PFSK-1 (cell line): ENCODE measurements around the gene NSDHL.

Experiments used
- FOXP2 ChIP-seq: optimal IDR thresholded peaks from 2 replicates; pipeline ENCODE3; 2011; ENCODE audit warnings: borderline replicate concordance, control low read depth, inconsistent platforms; ENCODE audit not compliant: insufficient read depth; ENCODE audit errors: extremely low read length, extremely low read depth
- POLR2AphosphoS5 ChIP-seq: IDR thresholded peaks from 2 replicates; pipeline ENCODE4 v1.6.1; 2012; ENCODE audit warnings: low read depth, mild to moderate bottlenecking, control low read depth, low read length, moderate library complexity
- SIN3A ChIP-seq: IDR thresholded peaks from 2 replicates; pipeline ENCODE4 v1.6.1; 2012; ENCODE audit warnings: mild to moderate bottlenecking, low read length, moderate library complexity, borderline replicate concordance; ENCODE audit not compliant: insufficient read depth
- TAF1 ChIP-seq: IDR thresholded peaks from 2 replicates; pipeline ENCODE4 v1.6.1; 2012; ENCODE audit warnings: low read length, control low read depth, borderline replicate concordance; ENCODE audit not compliant: insufficient read depth
- TF ChIP-seq, protein P1 (sequence below), 2 experiments: IDR thresholded peaks; 2 replicates each; pipeline versions ENCODE4 v1.6.1 to v1.8.0; 2011 to 2012; ENCODE audit warnings: low read depth in 2 of 2, low read length in 2 of 2, control low read depth in 1 of 2, inconsistent platforms in 1 of 2, mild to moderate bottlenecking in 1 of 2, moderate library complexity in 1 of 2; ENCODE audit not compliant: insufficient read depth in 1 of 2

NSDHL gene

DNA sequence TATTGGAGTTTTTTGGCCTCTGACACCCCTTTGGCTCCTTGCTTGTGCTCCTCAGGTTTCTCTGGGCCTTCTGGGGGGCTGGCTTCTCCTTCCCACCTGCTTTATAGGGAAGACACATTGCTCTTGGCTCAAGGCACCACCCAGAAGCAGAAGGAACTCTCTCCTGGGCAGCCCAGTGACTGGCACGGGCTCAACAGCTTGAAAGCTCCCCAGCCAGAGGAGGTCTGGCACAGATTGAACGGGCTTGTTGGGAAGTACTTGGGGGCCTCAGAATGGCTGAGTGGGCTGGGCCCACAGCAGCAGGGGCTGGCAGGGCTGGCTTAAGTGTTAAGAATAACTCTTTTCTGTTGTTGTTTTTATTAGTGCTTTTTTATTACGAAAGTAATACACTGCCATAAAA is 55.9 kb downstream of the NSDHL start:
- TF ChIP-seq POLR2AphosphoS5 (no peak), FOXP2 (no peak), SIN3A (no peak), TAF1 (no peak)
- TF ChIP-seq, protein P1, sequence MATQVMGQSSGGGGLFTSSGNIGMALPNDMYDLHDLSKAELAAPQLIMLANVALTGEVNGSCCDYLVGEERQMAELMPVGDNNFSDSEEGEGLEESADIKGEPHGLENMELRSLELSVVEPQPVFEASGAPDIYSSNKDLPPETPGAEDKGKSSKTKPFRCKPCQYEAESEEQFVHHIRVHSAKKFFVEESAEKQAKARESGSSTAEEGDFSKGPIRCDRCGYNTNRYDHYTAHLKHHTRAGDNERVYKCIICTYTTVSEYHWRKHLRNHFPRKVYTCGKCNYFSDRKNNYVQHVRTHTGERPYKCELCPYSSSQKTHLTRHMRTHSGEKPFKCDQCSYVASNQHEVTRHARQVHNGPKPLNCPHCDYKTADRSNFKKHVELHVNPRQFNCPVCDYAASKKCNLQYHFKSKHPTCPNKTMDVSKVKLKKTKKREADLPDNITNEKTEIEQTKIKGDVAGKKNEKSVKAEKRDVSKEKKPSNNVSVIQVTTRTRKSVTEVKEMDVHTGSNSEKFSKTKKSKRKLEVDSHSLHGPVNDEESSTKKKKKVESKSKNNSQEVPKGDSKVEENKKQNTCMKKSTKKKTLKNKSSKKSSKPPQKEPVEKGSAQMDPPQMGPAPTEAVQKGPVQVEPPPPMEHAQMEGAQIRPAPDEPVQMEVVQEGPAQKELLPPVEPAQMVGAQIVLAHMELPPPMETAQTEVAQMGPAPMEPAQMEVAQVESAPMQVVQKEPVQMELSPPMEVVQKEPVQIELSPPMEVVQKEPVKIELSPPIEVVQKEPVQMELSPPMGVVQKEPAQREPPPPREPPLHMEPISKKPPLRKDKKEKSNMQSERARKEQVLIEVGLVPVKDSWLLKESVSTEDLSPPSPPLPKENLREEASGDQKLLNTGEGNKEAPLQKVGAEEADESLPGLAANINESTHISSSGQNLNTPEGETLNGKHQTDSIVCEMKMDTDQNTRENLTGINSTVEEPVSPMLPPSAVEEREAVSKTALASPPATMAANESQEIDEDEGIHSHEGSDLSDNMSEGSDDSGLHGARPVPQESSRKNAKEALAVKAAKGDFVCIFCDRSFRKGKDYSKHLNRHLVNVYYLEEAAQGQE (IDR thresholded peaks at IDR 0.05; ENCODE audit: insufficient read depth in 1 of 2, low read depth in 2 of 2, low read length in 2 of 2), result no peak

DNA sequence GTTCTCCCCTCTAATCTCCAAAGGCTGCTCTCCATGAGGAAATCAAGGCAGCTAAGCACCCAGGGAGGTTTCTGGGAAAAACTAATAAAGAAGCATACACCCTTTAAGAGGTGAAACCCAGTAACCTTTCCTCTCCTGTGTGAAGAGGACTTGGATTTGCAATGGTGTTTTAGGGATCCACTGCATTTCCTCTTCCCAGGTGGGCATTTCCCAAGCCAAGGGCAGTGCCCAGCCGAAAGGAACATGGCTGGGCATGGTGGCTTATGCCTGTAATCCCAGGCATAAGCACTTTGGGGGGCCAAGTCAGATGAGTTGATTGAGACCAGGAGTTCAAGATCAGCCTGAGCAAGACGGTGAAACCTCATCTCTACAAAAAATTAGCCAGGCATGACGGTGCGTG is 61.6 kb downstream of the NSDHL start:
- no peak for TF ChIP-seq FOXP2
- TF ChIP-seq, protein P1 (IDR thresholded peaks at IDR 0.05; ENCODE audit: insufficient read depth in 1 of 2, low read depth in 2 of 2, low read length in 2 of 2), result no peak
- TF ChIP-seq TAF1, result no peak
- no peak for TF ChIP-seq POLR2AphosphoS5
- TF ChIP-seq SIN3A, result no peak

DNA sequence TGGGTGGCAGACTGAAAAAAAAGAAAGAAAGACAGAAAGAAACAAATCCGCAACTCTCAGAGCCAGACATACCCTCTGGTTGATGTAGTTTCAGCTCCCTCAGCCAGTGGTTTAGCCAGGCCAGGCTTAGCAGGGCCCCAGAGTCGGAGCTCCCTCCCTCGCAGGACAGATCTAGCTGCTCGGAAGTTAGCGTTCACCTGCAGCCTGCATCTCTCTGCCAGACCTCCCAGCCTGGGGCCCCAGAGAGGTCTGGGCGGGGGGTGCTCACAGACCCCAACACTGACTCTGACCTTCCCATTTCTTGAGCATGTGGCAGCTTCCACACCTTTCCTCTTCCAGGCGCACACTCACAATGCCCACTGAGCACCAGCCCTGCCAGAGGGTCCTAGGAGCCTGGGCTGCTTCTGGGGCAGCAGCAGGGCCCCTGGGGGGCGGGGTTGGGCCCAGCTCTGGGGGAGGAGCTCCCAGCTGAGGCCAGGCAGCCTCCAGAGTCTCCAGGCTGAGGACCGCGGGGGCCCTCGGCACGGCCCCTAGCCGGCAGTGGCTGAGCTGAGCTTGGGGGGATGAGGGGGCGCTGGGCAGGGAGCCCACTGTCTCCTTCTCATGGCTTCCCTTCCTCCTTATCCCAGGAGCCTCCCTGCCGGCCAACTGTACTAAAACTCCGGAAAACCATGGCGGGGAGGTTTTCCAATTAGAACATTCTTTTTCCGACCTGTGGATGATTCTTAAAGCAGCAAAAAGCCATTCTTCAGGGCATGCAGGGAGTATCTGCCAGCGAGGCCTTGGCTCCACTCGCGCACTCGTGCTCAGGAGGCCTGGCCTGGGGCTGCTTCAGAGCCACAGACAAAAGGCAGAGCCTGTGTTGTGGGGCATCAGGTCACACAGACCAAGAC is 62.4 kb downstream of the NSDHL start:
- TF ChIP-seq, protein P1 (IDR thresholded peaks at IDR 0.05; ENCODE audit: insufficient read depth in 1 of 2, low read depth in 2 of 2, low read length in 2 of 2), result no peak
- no peak for TF ChIP-seq SIN3A
- no peak for TF ChIP-seq FOXP2
- no peak for TF ChIP-seq TAF1
- no peak for TF ChIP-seq POLR2AphosphoS5

DNA sequence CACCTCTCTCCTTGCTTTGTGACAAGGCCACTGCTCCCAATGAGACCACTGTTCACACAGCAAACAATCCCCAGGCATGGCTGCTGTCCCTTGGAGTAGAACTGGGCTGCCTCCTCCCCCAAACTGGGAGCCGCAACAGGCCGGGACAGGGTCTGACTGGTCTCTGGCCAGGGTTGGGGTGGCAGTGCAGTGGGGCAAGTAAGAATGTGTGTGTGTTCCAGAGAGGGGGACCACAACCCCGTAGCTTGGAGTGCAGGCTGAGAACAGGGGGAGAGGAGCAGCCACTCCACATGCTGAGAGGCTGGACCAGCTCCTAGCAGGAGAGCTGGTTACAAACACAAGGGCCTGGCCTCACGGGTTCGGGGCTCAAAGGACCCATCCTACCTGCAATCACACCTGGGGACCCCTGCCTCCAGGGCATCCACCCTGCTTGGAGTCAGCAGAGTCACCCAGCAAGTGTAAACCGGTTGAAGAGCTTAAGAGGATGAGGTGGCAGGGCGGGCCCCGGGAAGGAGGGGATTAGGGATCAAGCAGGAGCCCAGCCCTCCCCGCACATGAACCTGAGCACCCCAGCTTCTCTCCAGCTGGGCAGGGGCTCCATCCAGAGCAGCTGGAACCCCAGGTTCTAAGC is 63.2 kb downstream of the NSDHL start:
- TF ChIP-seq TAF1 (no peak), POLR2AphosphoS5 (no peak), FOXP2 (no peak), SIN3A (no peak)
- TF ChIP-seq, protein P1 (IDR thresholded peaks at IDR 0.05; ENCODE audit: insufficient read depth in 1 of 2, low read depth in 2 of 2, low read length in 2 of 2), result no peak
